ENCODE results near the gene APPBP2.
"Not testable (repeated sequence)": the region's sequence is repeated elsewhere in the genome, so short reads cannot be mapped to it uniquely, and the experiment has no call there.

- TF ChIP-seq POLR2AphosphoS5, POLR2A (IDR thresholded peaks at IDR 0.05): not testable (repeated sequence)
- TF ChIP-seq, protein P1, sequence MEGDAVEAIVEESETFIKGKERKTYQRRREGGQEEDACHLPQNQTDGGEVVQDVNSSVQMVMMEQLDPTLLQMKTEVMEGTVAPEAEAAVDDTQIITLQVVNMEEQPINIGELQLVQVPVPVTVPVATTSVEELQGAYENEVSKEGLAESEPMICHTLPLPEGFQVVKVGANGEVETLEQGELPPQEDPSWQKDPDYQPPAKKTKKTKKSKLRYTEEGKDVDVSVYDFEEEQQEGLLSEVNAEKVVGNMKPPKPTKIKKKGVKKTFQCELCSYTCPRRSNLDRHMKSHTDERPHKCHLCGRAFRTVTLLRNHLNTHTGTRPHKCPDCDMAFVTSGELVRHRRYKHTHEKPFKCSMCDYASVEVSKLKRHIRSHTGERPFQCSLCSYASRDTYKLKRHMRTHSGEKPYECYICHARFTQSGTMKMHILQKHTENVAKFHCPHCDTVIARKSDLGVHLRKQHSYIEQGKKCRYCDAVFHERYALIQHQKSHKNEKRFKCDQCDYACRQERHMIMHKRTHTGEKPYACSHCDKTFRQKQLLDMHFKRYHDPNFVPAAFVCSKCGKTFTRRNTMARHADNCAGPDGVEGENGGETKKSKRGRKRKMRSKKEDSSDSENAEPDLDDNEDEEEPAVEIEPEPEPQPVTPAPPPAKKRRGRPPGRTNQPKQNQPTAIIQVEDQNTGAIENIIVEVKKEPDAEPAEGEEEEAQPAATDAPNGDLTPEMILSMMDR (IDR thresholded peaks at IDR 0.05): not testable (repeated sequence)
These were observed 107.0 kb downstream of the APPBP2 start for GRCh38 chr17:60419003-60419402.

Data from breast epithelium (tissue), 3 donors.